ENCODE data around the gene MMEL1. TPM values are rescaled to one million over a fixed set of nuclear protein-coding genes. Genes with fewer than 3 reads are reported as not detected.

MMEL1 gene
- polyA plus RNA-seq, 1 of the 3 experiments (the other 2 are of a cell fraction), result 0.16 TPM

GRCh38 chr1:2611031-2611501 is 21.8 kb downstream of the MMEL1 start:
- H3K9me3 ChIP-seq, result no peaks in the 10 kb centered on the region
- H4K20me1 ChIP-seq (ENCODE audit: insufficient read depth), result no peaks in the 10 kb centered on the region
- no peak overlapping the region for H3K4me2 ChIP-seq
- H3K36me3 ChIP-seq (replicated peaks in 1 of 2; ENCODE audit: control insufficient read depth in 1 of 2, insufficient read depth in 2 of 2, low read length in 1 of 2), result no peaks in the 10 kb centered on the region
- POLR2A ChIA-PET, result interaction anchor here (1.0 to 1.2 kb wide), 3 partner anchors 23 to 30 kb away, joined by 3 to 5 read pairs (median 4); no protein-coding TSS in a partner anchor
- CTCF ChIA-PET, result interaction anchor here (1.1 to 1.2 kb wide), 2 partner anchors 13 to 176 kb away, joined by 3 to 4 read pairs; no protein-coding TSS in a partner anchor
- no peak overlapping the region; a peak in 1 of 4 replicates for H3K27ac ChIP-seq (ENCODE audit: low read depth in 2 of 2, low read length in 1 of 2)
- no peak overlapping the region for H2AFZ ChIP-seq (ENCODE audit: low read depth)
- peak; percentile 93 for DNase-seq
- H3K9ac ChIP-seq, result no peak overlapping the region
- TF ChIP-seq IRF3 (IDR thresholded peaks at IDR 0.05; ENCODE audit: low read depth, low read length) (no peak), RCOR1 (IDR thresholded peaks at IDR 0.05; ENCODE audit: low read length) (no peak), MXI1 (IDR thresholded peaks at IDR 0.05; ENCODE audit: low read depth, low read length) (0 out of 2 replicates have a peak, but pooled peaks have one; percentile 15)
- peaks cover 0 to 13% of the 10 kb centered on the region in 2 experiments; a peak in 1 of 4 replicates for H3K4me1 ChIP-seq (ENCODE audit: control insufficient read depth in 1 of 2, insufficient read depth in 2 of 2, low read depth in 1 of 2, low read length in 1 of 2)
- WGBS (ENCODE audit: low lambda C conversion rate), result 0% methylated on average over 1 of the region's 24 CpGs
- no peaks in the 10 kb centered on the region for H3F3A ChIP-seq (replicated peaks; ENCODE audit: insufficient read depth)
- no peaks in the 10 kb centered on the region for H3K79me2 ChIP-seq (ENCODE audit: insufficient read depth)
- peak overlapping the region in 1 of 2 experiments; percentile 32; a peak in 1 of 4 replicates for H3K4me3 ChIP-seq (ENCODE audit: low read depth in 2 of 2, low read length in 1 of 2)
- H3K27me3 ChIP-seq (ENCODE audit: insufficient read depth), result no peaks in the 10 kb centered on the region
- no peaks in the 10 kb centered on the region for H3K9me2 ChIP-seq

GRCh38 chr1:2610036-2610959 is 22.5 kb downstream of the MMEL1 start:
- CTCF ChIA-PET, result interaction anchor here (1.1 to 1.2 kb wide), 2 partner anchors 14 to 177 kb away, joined by 3 to 4 read pairs; no protein-coding TSS in a partner anchor
- no peaks in the 10 kb centered on the region for H3K9me2 ChIP-seq
- no peaks in the 10 kb centered on the region for H3F3A ChIP-seq (replicated peaks; ENCODE audit: insufficient read depth)
- no peak for TF ChIP-seq FOXJ3 (CRISPR knock-in tag; IDR thresholded peaks at IDR 0.05)
- no peak for TF ChIP-seq ELF1 (IDR thresholded peaks at IDR 0.05)
- TF ChIP-seq RXRA (IDR thresholded peaks at IDR 0.05; ENCODE audit: borderline replicate concordance, low read depth), result no peak
- no peak for TF ChIP-seq USF1 (IDR thresholded peaks at IDR 0.05; ENCODE audit: borderline replicate concordance, low read depth)
- TF ChIP-seq GATA2 (CRISPR knock-in tag; IDR thresholded peaks at IDR 0.05), result no peak
- no peak for TF ChIP-seq POLR2AphosphoS5 (IDR thresholded peaks at IDR 0.05; ENCODE audit: low read depth, low read length)
- no peak for TF ChIP-seq GABPA (IDR thresholded peaks at IDR 0.05; ENCODE audit: low read depth)
- no peak for TF ChIP-seq TAF1 (IDR thresholded peaks at IDR 0.05; ENCODE audit: borderline replicate concordance, low read depth, low read length)
- no peak for TF ChIP-seq ZBTB33 (IDR thresholded peaks at IDR 0.05; ENCODE audit: borderline replicate concordance, low read depth)
- TF ChIP-seq CTCF (IDR thresholded peaks at IDR 0.05), result no peak
- TF ChIP-seq RCOR1 (IDR thresholded peaks at IDR 0.05; ENCODE audit: low read length), result no peak
- no peak for TF ChIP-seq NRF1 (IDR thresholded peaks at IDR 0.05; ENCODE audit: low read depth, low read length)
- no peak for TF ChIP-seq NFIC (IDR thresholded peaks at IDR 0.05; ENCODE audit: borderline replicate concordance)
- no peak for TF ChIP-seq FOXM1 (IDR thresholded peaks at IDR 0.05; ENCODE audit: low read depth)
- TF ChIP-seq SMC3 (IDR thresholded peaks at IDR 0.05; ENCODE audit: low read depth, low read length), result no peak
- TF ChIP-seq YY1 (IDR thresholded peaks at IDR 0.05; ENCODE audit: low read depth), result no peak
- TF ChIP-seq TCF12 (IDR thresholded peaks at IDR 0.05), result no peak
- no peaks in the 10 kb centered on the region for H3K36me3 ChIP-seq (replicated peaks in 1 of 2; ENCODE audit: control insufficient read depth in 1 of 2, insufficient read depth in 2 of 2, low read length in 1 of 2)
- no peaks in the 10 kb centered on the region for H3K9me3 ChIP-seq
- peak; percentile 73 for DNase-seq
- no peak overlapping the region for H3K9ac ChIP-seq
- H3K4me3 ChIP-seq (ENCODE audit: low read depth in 2 of 2, low read length in 1 of 2), result no peak overlapping the region; a peak in 1 of 4 replicates
- no peaks in the 10 kb centered on the region for H3K27me3 ChIP-seq (ENCODE audit: insufficient read depth)
- H3K79me2 ChIP-seq (ENCODE audit: insufficient read depth), result no peaks in the 10 kb centered on the region
- H4K20me1 ChIP-seq (ENCODE audit: insufficient read depth), result no peaks in the 10 kb centered on the region
- 41% methylated on average over 9 of the region's 21 CpGs for whole genome bisulfite sequencing (ENCODE audit: low lambda C conversion rate)
- H2AFZ ChIP-seq (ENCODE audit: low read depth), result no peak overlapping the region
- POLR2A ChIA-PET, result interaction anchor here (0.6 to 1.2 kb wide), 5 partner anchors 23 to 30 kb away, joined by 3 to 5 read pairs (median 3); partner anchors contain the start of gene PRXL2B
- H3K4me1 ChIP-seq (ENCODE audit: control insufficient read depth in 1 of 2, insufficient read depth in 2 of 2, low read depth in 1 of 2, low read length in 1 of 2), result peaks cover 0 to 13% of the 10 kb centered on the region in 2 experiments; a peak in 1 of 4 replicates
- H3K27ac ChIP-seq (ENCODE audit: low read depth in 2 of 2, low read length in 1 of 2), result no peak overlapping the region; a peak in 1 of 4 replicates
- no peak overlapping the region for H3K4me2 ChIP-seq
